A673 (cell line): ENCODE data around the gene NUTM2E.
"Not testable (repeated sequence)": the region's sequence is repeated elsewhere in the genome, so short reads cannot be mapped to it uniquely, and the experiment has no call there.

Source experiments
- CTCF ChIP-seq: fragments of 300-800, 200-600 bp; sonication (generic); conservative IDR thresholded peaks from 2 replicates; pipeline ENCODE4 v1.5.1; 2017; ENCODE audit warnings: low read depth, mild to moderate bottlenecking, antibody characterized with exemption, low read length, moderate library complexity, mixed read lengths
- EZH2 ChIP-seq: fragments of 200-600 bp; sonication (generic); IDR thresholded peaks from 2 replicates; pipeline ENCODE4 v1.6.1; 2017; ENCODE audit warnings: borderline replicate concordance, low read depth, mild to moderate bottlenecking, mixed read lengths, antibody characterized with exemption, low read length; ENCODE audit not compliant: poor library complexity, severe bottlenecking

- TF ChIP-seq EZH2, CTCF: not testable (repeated sequence)
Observed at GRCh38 chr10:79791906-79792517, 34.5 kb upstream of the NUTM2E start.
